ENCODE data around the gene DLG5. TPM values are rescaled to one million over a fixed set of nuclear protein-coding genes. Genes with fewer than 3 reads are reported as not detected.

Gene DLG5
- total RNA-seq, 1 experiment from 2014 or later = 81.7 TPM

DNA sequence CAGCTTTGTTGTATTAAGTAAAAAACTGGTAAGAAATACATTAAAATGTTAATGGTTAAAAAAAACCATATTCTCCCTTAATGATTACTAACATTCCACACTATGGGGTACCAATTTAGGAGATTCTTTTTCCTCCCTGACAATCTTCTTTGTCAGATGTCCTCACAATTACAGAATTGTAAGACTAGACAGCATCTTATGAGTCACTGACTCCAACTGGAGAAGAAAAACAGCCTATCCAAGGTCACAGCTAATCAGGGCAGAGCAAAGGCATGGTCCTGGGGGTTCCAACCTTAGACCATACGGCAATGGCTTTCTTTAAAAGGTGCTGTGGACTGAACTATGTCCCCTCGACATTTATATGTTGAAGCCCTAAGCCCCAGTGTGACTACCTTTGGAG, 127.6 kb downstream of the DLG5 start:
- Histone ChIP-seq H3K4me3 (no peak overlapping the region), H2AFZ (no peak overlapping the region), H3K79me2 (ENCODE audit: low read depth) (no peaks in the 10 kb centered on the region), H3K27me3 (ENCODE audit: insufficient read depth, low read depth) (no peaks in the 10 kb centered on the region), H3K36me3 (ENCODE audit: low read depth) (peaks cover 18% of the 10 kb centered on the region; the same call in 1 of the 2 replicates), H3K4me1 (replicated peaks; ENCODE audit: insufficient read depth) (peaks cover 6% of the 10 kb centered on the region; the same call in 1 of the 2 replicates), H3F3A (ENCODE audit: insufficient read depth, low read depth) (no peaks in the 10 kb centered on the region), H3K9me3 (ENCODE audit: insufficient read depth, low read depth) (no peaks in the 10 kb centered on the region), H3K9me2 (ENCODE audit: insufficient read depth) (no peaks in the 10 kb centered on the region), H3K27ac (no peak overlapping the region), H4K20me1 (ENCODE audit: insufficient read depth) (no peaks in the 10 kb centered on the region), H3K4me2 (no peak overlapping the region)
- no TSS peak for BruUV-seq (replicated peaks)
- ChIA-PET CTCF (no interaction called here), POLR2A (ENCODE audit: unreplicated experiment) (no interaction called here)
- no peak for TF ChIP-seq EZH2 (IDR thresholded peaks at IDR 0.05; ENCODE audit: low read depth)
- TF ChIP-seq, protein P1, sequence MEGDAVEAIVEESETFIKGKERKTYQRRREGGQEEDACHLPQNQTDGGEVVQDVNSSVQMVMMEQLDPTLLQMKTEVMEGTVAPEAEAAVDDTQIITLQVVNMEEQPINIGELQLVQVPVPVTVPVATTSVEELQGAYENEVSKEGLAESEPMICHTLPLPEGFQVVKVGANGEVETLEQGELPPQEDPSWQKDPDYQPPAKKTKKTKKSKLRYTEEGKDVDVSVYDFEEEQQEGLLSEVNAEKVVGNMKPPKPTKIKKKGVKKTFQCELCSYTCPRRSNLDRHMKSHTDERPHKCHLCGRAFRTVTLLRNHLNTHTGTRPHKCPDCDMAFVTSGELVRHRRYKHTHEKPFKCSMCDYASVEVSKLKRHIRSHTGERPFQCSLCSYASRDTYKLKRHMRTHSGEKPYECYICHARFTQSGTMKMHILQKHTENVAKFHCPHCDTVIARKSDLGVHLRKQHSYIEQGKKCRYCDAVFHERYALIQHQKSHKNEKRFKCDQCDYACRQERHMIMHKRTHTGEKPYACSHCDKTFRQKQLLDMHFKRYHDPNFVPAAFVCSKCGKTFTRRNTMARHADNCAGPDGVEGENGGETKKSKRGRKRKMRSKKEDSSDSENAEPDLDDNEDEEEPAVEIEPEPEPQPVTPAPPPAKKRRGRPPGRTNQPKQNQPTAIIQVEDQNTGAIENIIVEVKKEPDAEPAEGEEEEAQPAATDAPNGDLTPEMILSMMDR (conservative IDR thresholded peaks at IDR 0.05) = no peak
- intact Hi-C loops (cut with micrococcal nuclease; ENCODE audit: unreplicated experiment) = no loop called here
- no peak for DNase-seq

DNA sequence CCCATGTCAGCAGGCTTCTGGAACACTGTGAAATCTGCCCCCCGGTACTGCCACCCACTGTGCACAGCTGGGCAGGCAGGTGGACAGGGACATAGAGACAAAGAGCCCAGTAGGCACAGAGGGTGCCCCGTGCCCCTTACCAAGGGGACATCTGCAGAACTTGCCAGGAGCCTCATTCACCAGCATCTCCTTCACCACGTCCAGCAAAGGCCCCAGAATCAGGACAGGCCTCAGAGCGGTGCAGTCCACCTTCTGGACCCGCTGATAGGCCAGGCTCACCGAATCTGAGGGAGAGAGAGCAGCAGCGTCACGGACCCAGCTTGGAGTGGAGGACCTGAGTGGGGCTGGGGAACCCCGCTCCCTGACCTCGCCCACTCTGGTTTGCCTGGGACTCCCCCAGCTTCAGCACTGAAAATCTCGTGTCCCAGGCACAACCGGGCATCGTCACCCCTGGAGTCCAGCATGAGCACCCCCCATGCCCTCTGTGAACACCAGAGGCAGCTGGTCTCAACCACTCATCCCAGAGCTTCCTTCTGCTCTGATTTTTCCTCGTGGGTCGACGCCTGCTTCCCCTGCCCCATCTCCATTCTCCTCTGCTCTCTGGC, 130.1 kb downstream of the DLG5 start:
- intact Hi-C loops (cut with micrococcal nuclease; ENCODE audit: unreplicated experiment) = no loop called here
- TF ChIP-seq EZH2 (IDR thresholded peaks at IDR 0.05; ENCODE audit: low read depth) = no peak
- TF ChIP-seq, protein P1 (conservative IDR thresholded peaks at IDR 0.05) = no peak
- Histone ChIP-seq H3K4me1 (replicated peaks; ENCODE audit: insufficient read depth) (no peaks in the 10 kb centered on the region), H4K20me1 (ENCODE audit: insufficient read depth) (no peaks in the 10 kb centered on the region), H3K36me3 (ENCODE audit: low read depth) (peaks cover 11% of the 10 kb centered on the region; the same call in 1 of the 2 replicates), H3K4me2 (no peak overlapping the region), H3K79me2 (ENCODE audit: low read depth) (no peaks in the 10 kb centered on the region), H2AFZ (no peak overlapping the region), H3K27me3 (ENCODE audit: insufficient read depth, low read depth) (no peaks in the 10 kb centered on the region), H3K27ac (no peak overlapping the region), H3K9me2 (ENCODE audit: insufficient read depth) (no peaks in the 10 kb centered on the region), H3F3A (ENCODE audit: insufficient read depth, low read depth) (no peaks in the 10 kb centered on the region), H3K4me3 (no peak overlapping the region), H3K9me3 (ENCODE audit: insufficient read depth, low read depth) (no peaks in the 10 kb centered on the region)
- ChIA-PET POLR2A (ENCODE audit: unreplicated experiment) (no interaction called here), CTCF (no interaction called here)
- no peak for DNase-seq
- no TSS peak for BruUV-seq (replicated peaks)

DNA sequence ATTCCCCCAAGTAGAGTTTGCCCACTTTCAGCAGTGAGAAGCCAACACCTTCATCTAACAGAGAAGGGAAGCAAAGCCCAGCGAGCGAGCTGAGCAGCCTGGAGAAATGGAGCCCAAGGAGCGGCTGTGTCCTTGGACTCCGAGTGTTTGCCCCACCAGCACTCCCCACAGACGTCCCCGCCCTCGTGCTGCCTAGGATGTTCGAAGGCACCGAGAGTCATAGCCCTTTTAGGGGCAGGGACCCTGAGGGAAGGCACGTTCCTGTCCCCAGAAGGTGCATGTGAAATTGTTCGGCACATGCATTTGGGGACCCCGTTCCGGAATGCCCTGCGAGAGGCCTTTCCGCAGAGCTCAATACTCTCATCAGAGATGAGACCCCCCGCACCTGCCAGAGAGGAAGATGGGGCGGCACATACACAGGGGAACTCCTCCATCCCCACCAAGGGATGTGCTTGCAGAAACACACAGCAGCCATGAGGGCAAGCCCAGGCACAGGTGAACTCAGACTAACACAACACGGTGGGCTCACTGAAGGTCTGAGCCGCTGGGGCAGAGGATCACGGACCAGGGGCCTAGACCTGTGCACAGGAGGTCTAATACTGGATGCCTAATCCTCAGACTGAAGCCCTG, 131.0 kb downstream of the DLG5 start:
- BruUV-seq (replicated peaks) = no TSS peak
- TF ChIP-seq, protein P1 (conservative IDR thresholded peaks at IDR 0.05) = no peak
- TF ChIP-seq EZH2 (IDR thresholded peaks at IDR 0.05; ENCODE audit: low read depth) = no peak
- Histone ChIP-seq H3K4me2 (no peak overlapping the region), H2AFZ (no peak overlapping the region), H4K20me1 (ENCODE audit: insufficient read depth) (no peaks in the 10 kb centered on the region), H3K79me2 (ENCODE audit: low read depth) (no peaks in the 10 kb centered on the region), H3K9me2 (ENCODE audit: insufficient read depth) (no peaks in the 10 kb centered on the region), H3K4me3 (no peak overlapping the region), H3K4me1 (replicated peaks; ENCODE audit: insufficient read depth) (no peaks in the 10 kb centered on the region), H3K36me3 (ENCODE audit: low read depth) (peaks cover 11% of the 10 kb centered on the region; the same call in 1 of the 2 replicates), H3K9me3 (ENCODE audit: insufficient read depth, low read depth) (no peaks in the 10 kb centered on the region), H3K27ac (no peak overlapping the region), H3K27me3 (ENCODE audit: insufficient read depth, low read depth) (no peaks in the 10 kb centered on the region), H3F3A (ENCODE audit: insufficient read depth, low read depth) (no peaks in the 10 kb centered on the region)
- CTCF ChIA-PET = no interaction called here
- DNase-seq = no peak
- intact Hi-C loops (cut with micrococcal nuclease; ENCODE audit: unreplicated experiment) = no loop called here
- POLR2A ChIA-PET (ENCODE audit: unreplicated experiment) = no interaction called here

Data from PC-9 (cell line).